H4 (cell line): ENCODE results near the gene TMEM92. TPM values are rescaled to one million over a fixed set of nuclear protein-coding genes. Genes with fewer than 3 reads are reported as not detected.

Source experiments
- DNase-seq: peaks from one replicate; pipeline ENCODE4 v3.0.0-alpha.2; 2015; ENCODE audit warnings: low spot score
- total RNA-seq: library from RNA; depleted of rRNA; stranded (reverse); fragments of >200 nt; shearing (Covaris generic); gene quantifications from 2 replicates; pipeline ENCODE4 v1.2.3, GENCODE V29; 2014; rRNA removed

Gene TMEM92
- 5.6 and 7.4 TPM in 2 replicates for total RNA-seq

- DNase-seq, result peak; percentile 74
Measured at GRCh38 chr17:50274142-50274896, at the start of gene TMEM92. Gene TMEM92, plus strand, starts transcription at chr17:50274466. Its CDS starts 36 bp downstream, at chr17:50274502.

DNA sequence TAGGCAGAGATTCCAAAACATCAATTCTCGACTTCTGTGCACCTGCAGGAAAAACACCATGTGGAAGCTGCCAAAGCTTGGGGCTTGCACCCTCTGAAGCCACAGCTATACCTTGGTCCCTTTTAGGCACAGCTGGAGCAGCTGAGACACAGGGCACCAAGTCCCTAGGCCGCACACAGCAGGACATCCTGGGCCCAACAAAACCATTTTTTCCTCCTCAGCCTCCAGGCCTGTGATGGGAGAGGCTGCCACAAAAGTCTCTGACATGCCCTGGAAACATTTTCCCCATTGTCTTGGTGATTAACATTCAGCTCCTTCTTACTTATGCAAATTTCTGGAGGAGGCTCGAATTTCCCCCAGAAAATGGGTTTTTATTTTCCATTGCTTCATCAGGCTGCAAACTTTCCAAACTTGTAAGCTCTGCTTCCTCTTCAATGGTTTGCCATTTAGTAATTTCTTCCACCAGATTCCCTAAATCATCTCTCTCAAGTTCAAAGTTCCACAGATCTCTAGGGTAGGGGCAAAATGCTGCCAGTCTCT is 48.5 kb upstream of the TMEM92 start:
- no peak for DNase-seq

DNA sequence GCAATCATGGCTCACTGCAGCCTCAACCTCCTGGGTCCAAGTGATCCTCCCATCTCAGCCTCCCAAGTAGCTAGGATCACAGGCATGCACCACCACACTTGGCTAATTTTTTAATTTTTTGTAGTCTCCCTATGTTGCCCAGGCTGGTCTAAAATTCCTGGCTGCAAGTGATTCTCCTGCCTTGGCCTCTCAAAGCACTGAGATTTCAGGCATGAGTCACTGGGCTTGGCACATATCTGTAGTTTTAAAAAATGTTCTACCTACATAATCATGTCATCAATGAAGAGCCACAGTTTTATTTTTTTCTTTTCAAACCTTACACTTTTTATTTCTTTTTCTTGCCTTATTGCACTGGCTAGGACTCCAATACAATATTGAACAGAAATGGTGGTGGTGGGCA is 39.7 kb upstream of the TMEM92 start:
- DNase-seq, result no peak

DNA sequence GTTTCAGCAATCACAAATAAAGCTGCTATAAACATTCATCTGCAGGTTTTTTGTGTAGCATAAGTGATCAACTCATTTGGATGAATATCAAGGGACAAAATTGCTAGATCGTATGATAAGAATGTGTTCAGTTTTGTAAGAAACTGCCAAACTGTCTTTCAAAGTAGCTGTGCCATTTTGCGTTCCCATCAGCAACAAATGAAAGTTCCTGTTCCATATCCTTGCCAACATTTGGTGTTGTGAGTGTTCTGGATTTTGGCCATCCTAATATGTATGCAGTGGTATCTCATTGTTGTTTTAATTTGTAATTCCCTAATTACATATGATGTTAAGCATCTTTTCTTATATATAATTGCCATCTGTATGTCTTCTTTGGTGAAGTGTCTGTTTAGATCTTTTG is 36.4 kb upstream of the TMEM92 start:
- no peak for DNase-seq

GRCh38 chr17:50238601-50239280 is 35.5 kb upstream of the TMEM92 start:
- no peak for DNase-seq

DNA sequence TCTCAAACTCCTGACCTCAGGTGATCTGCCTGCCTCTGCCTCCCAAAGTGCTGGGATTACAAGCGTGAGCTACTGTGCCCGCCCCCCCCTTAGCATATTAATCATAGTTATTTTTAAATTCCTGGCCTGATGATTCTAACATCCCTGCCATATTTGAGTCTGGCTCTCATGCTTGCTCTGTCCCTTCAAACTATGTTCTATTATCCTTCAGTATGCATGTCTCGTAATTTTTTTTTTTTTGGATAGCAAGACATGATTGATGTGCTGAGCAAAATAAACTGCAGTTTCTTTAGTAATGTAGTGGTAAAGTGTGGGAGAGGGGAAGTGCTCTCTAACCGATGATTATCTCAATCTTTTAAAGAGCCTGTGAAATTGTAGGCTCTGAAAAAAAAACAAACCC is 34.3 kb upstream of the TMEM92 start:
- DNase-seq, result no peak

DNA sequence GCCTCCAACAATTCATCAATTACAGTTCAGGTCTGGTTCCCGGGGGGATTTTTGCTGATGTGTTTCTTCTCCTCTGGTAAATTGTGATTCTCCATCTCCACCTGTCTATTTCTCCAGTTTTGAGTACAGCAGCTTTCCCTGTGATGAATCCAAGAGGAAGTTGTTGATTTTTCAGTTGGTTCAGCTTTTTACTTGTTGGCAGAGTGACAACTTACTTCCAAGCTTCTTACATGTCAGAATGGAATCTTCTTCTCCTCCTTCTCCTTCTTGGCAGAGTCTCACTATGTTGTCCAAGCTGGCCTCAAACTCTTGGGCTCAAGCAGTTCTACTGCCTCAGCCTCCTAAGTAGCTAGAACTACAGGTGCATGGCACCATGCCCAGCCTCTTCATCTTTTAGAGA is 33.4 kb upstream of the TMEM92 start:
- DNase-seq, result no peak

DNA sequence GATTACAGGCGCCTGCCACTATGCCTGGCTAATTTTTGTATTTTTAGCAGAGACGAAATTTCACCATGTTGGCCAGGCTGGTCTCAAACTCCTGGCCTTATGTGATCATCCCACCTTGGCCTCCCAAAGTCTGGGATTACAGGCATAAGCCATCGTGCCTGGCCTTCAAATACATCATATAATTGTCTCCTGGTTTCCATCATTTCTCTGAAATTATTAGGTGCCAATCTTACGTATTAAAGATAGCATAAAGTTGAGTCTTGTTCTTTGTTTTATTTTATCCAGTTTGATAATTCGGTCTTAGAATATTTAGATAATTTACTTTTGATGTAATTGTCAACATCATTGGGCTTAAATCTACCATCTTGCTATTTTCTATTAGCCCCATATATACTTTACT is 32.8 kb upstream of the TMEM92 start:
- DNase-seq, result no peak

- no peak for DNase-seq
Measured at GRCh38 chr17:50244771-50245170, 29.5 kb upstream of the TMEM92 start.

GRCh38 chr17:50248255-50248654 is 26.0 kb upstream of the TMEM92 start:
- DNase-seq, result no peak

GRCh38 chr17:50252781-50253180 is 21.5 kb upstream of the TMEM92 start:
- no peak for DNase-seq

GRCh38 chr17:50255766-50256635 is 18.3 kb upstream of the TMEM92 start:
- DNase-seq, result no peak

- no peak for DNase-seq
Measured at GRCh38 chr17:50256826-50257618, 17.2 kb upstream of the TMEM92 start.

DNA sequence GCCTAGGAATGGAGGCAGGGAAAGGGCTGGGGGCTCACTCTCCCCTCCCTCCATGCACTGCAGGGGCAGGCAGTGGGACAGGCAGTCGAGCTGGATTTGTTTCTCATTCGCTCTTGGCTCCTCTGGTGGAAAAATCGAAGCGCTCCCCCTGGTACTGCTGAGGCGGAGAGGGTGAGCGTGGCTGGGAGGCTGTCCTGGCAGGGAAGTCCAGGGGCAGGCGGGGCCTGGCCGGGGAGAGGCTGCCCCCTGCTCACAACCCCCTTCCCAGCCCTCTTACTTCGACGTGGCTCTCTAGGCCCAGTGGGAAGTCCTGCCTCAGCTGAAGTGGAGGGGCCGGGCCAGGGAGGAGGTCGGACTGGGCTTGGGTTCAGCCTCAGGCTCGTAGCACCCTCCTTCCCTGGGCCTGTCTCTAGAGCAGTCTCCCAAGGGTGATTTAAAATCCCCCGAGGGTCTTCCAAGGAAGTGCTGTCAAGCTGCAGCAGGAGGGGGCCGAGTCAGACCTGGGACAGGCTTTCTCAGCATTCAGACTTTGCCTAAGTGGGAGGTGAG is 16.5 kb upstream of the TMEM92 start:
- no peak for DNase-seq

DNA sequence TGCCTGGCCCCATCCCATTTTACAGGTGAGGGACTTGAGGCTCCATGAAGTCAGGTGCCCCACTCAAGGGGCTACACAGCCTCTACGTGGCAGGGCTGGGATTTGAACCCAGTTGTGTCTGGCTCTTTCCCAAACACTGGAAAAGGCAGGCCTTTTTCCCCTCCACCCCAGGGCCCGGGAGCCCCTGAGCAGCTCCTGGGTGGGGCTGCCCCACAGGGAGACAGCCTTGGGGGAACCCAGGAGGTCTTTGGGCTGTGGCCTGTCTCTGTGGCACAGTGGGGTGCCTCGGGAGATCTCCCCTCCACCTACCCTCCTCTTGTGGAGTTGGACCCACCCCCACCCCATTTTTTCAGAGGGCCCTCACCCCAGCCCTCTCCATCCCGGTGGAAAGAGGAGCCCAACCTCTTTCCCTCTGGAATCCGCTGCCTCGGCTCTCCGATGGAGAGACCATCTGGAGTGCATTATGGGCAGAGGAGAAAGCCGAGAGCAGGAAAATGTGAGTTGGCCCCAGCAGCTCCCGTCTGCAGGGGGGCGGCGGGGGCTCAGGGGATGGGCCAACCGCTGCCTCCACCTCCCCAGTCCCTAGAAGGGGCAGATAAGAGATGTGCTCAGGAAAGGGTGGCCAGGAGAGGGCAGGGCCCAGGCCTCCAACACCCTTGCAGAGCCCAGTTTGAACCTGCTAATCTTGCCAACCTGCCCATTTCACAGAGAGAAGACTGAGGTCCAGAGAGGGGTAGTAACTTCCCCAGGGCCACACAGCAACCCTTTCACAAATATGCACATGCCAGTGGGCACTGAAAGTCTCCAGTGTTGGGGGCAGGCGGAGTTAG is 15.4 kb upstream of the TMEM92 start:
- no peak for DNase-seq

DNA sequence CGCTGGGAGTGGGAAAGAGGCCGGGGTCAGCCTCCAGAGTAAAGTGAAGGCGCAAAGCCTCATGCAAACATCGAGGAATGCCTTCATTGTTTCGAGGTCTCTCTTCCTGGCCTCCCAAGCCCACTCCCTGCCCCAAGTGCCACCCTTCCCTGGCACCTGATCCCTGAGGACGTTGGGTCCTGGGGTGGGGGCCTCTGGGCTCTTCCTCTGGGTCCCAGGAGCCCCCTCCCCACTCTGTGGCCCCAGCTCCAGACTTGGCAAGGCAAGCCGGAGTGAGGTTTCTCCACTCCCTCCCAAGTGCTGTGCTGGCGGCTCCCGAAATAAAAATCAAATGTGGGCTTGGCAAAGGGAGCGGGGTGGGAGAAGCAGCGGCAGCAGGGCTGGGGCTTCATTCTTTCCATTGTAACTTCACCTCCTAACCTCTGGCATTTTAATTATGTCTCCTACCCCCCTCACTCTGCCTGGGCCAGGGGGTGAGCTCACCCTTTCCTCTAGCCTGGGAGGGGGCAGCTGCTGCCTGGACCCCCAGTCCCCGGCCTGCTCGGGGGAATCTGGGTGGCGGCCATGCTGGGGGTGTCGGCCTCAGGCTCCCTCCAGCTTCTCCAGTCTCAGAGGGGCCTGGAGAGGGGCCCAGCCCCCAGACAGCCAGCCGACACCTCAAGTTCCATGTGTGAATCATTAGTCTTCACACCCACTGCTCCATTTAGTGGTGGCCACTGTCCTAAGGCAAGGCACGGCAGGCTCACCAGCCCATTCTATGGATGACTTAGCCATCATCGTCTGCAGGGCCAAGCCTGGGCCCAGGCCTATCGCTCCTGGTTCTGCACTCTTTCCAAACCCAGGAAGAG is 14.6 kb upstream of the TMEM92 start:
- no peak for DNase-seq

- no peak for DNase-seq
Measured at GRCh38 chr17:50260501-50260911, 13.8 kb upstream of the TMEM92 start.

- DNase-seq, result no peak
Measured at GRCh38 chr17:50261051-50261915, 13.0 kb upstream of the TMEM92 start.
